H1 (cell line): Measurements from ENCODE around the gene SPATA33. TPM values are rescaled to one million over a fixed set of nuclear protein-coding genes. Genes with fewer than 3 reads are reported as not detected.

Source experiments
- CTCF ChIA-PET: fragments of 300-600 bp; sonication (Branson Sonifier 250); formaldehyde crosslinking; loops from one replicate; lab custom pipeline; 2021; ENCODE audit not compliant: partially characterized antibody; lab: Charles Lee
- POLR2A ChIA-PET: fragments of 300-600 bp; sonication (Branson Sonifier 250); formaldehyde crosslinking; loops from one replicate; lab custom pipeline; 2021; ENCODE audit warnings: inconsistent platforms; ENCODE audit not compliant: partially characterized antibody; lab: Charles Lee
- DNase-seq, 2 experiments: peaks; one replicate each; pipeline versions ENCODE4 v3.0.0 to v3.0.0-alpha.2; 2010 to 2022; ENCODE audit warnings: low spot score in 2 of 2, low read depth in 1 of 2, mixed read lengths in 1 of 2
- FAIRE-seq: peaks from 2 replicates; lab custom pipeline; 2011; peaks lifted over from hg19 to GRCh38; lab: Jason Lieb, UNC
- H2AFZ ChIP-seq: 2 replicates; pipeline ENCODE4 v1.8.1; 2012; ENCODE audit warnings: low read length, inconsistent platforms
- H2AK5ac ChIP-seq: 2 replicates; pipeline ENCODE4 v1.6.1; 2013; ENCODE audit warnings: low read depth, low read length
- H2BK120ac ChIP-seq: replicated peaks from 2 replicates; pipeline ENCODE3; 2013; ENCODE audit warnings: low read depth, low read length, inconsistent platforms
- H2BK12ac ChIP-seq: 2 replicates; pipeline ENCODE4 v1.6.1; 2013; ENCODE audit warnings: low read depth, low read length
- H2BK15ac ChIP-seq: 2 replicates; pipeline ENCODE4 v1.6.1; 2013; ENCODE audit warnings: low read length
- H2BK20ac ChIP-seq: 2 replicates; pipeline ENCODE4 v1.6.1; 2013; ENCODE audit warnings: low read length
- H2BK5ac ChIP-seq: 2 replicates; pipeline ENCODE4 v1.6.1; 2013; ENCODE audit warnings: low read depth, low read length
- H3K14ac ChIP-seq: 2 replicates; pipeline ENCODE4 v1.6.1; 2013; ENCODE audit warnings: inconsistent platforms; ENCODE audit not compliant: insufficient read length
- H3K18ac ChIP-seq: 2 replicates; pipeline ENCODE4 v1.6.1; 2013; ENCODE audit warnings: low read length; ENCODE audit errors: extremely low read depth
- H3K23ac ChIP-seq: 2 replicates; pipeline ENCODE4 v1.6.1; 2013; ENCODE audit warnings: inconsistent platforms; ENCODE audit not compliant: insufficient read length
- H3K23me2 ChIP-seq: 2 replicates; pipeline ENCODE4 v1.6.1; 2013; ENCODE audit warnings: low read depth, low read length
- H3K27ac ChIP-seq: 2 replicates; pipeline ENCODE4 v1.6.1; 2011; ENCODE audit warnings: low read depth, low read length, inconsistent platforms
- H3K27me3 ChIP-seq, 4 experiments: replicated peaks in 1 of 4; 1 replicate in 1 of 4; 2 replicates in 3 of 4; pipeline versions ENCODE4 v1.6.1 to v1.8.1; 2011 to 2013; ENCODE audit warnings: low read length in 3 of 4, mild to moderate bottlenecking in 3 of 4, inconsistent platforms in 2 of 4, mixed read lengths in 2 of 4, moderate library complexity in 1 of 4; ENCODE audit not compliant: control insufficient read depth in 3 of 4, insufficient read depth in 3 of 4; ENCODE audit errors: extremely low read depth in 1 of 4
- H3K36me3 ChIP-seq, 4 experiments: 2 replicates each; pipeline versions ENCODE4 v1.6.1 to v1.8.1; 2011 to 2013; ENCODE audit warnings: mild to moderate bottlenecking in 4 of 4, low read length in 3 of 4, moderate library complexity in 2 of 4, control low read depth in 1 of 4, inconsistent platforms in 1 of 4; ENCODE audit not compliant: insufficient read depth in 4 of 4, control insufficient read depth in 2 of 4
- H3K4ac ChIP-seq: replicated peaks from 2 replicates; pipeline ENCODE3; 2013; ENCODE audit warnings: low read length, low read depth, mixed read lengths, inconsistent platforms; ENCODE audit not compliant: insufficient read length
- H3K4me1 ChIP-seq, 4 experiments: replicated peaks in 1 of 4; 1 replicate in 1 of 4; 2 replicates in 3 of 4; pipeline versions ENCODE4 v1.6.1 to v1.8.1; 2011 to 2013; ENCODE audit warnings: low read length in 3 of 4, inconsistent platforms in 2 of 4, mixed read lengths in 1 of 4; ENCODE audit not compliant: insufficient read depth in 4 of 4, control insufficient read depth in 3 of 4
- H3K4me2 ChIP-seq, 2 experiments: 2 replicates each; pipeline versions ENCODE4 v1.6.1 to v1.8.1; 2011 to 2013; ENCODE audit warnings: low read depth in 2 of 2, low read length in 2 of 2, control low read depth in 1 of 2, inconsistent platforms in 1 of 2, mild to moderate bottlenecking in 1 of 2; ENCODE audit not compliant: insufficient read depth in 1 of 2
- H3K4me3 ChIP-seq, 4 experiments: fragments of 200-600, 300-600 bp in 1 of 4; sonication (generic), shearing (Covaris generic), sonication (Bioruptor Twin) in 1 of 4; 2 replicates each; pipeline versions ENCODE4 v1.5.1 to v1.8.1; 2011 to 2016; ENCODE audit warnings: low read length in 4 of 4, low read depth in 3 of 4, control low read depth in 2 of 4, inconsistent platforms in 2 of 4, mild to moderate bottlenecking in 2 of 4, mixed read lengths in 1 of 4, moderate library complexity in 1 of 4; ENCODE audit not compliant: insufficient read depth in 2 of 4; ENCODE audit errors: extremely low read depth in 1 of 4
- H3K56ac ChIP-seq: replicated peaks from 2 replicates; pipeline ENCODE3; 2013; ENCODE audit warnings: low read depth, mild to moderate bottlenecking, mixed read lengths, low read length, inconsistent platforms; ENCODE audit not compliant: insufficient read length
- H3K79me1 ChIP-seq: 2 replicates; pipeline ENCODE4 v1.6.1; 2013; ENCODE audit warnings: low read depth, low read length, control low read depth
- H3K79me2 ChIP-seq, 2 experiments: 2 replicates each; pipeline versions ENCODE4 v1.6.1 to v1.8.1; 2012 to 2013; ENCODE audit warnings: low read length in 2 of 2, mild to moderate bottlenecking in 2 of 2, inconsistent platforms in 1 of 2; ENCODE audit not compliant: insufficient read depth in 2 of 2, control insufficient read depth in 1 of 2
- H3K9ac ChIP-seq, 4 experiments: replicated peaks in 1 of 4; 1 replicate in 1 of 4; 2 replicates in 3 of 4; pipeline versions ENCODE4 v1.6.1 to v1.8.1; 2011 to 2013; ENCODE audit warnings: low read depth in 3 of 4, low read length in 3 of 4, control low read depth in 2 of 4, mild to moderate bottlenecking in 2 of 4, moderate library complexity in 2 of 4, inconsistent platforms in 1 of 4; ENCODE audit errors: extremely low read depth in 1 of 4
- H3K9me3 ChIP-seq, 2 experiments: 2 replicates each; pipeline versions ENCODE4 v1.6.1 to v1.8.1; 2012 to 2013; ENCODE audit warnings: mild to moderate bottlenecking in 2 of 2, moderate library complexity in 2 of 2, control low read depth in 1 of 2, inconsistent platforms in 1 of 2, low read depth in 1 of 2, low read length in 1 of 2, mixed read lengths in 1 of 2; ENCODE audit not compliant: insufficient read depth in 2 of 2
- H4K20me1 ChIP-seq, 2 experiments: replicated peaks in 1 of 2; 2 replicates each; pipeline versions ENCODE3 to v1.8.1; 2011 to 2013; ENCODE audit warnings: inconsistent platforms in 2 of 2, low read length in 2 of 2, mild to moderate bottlenecking in 1 of 2; ENCODE audit not compliant: insufficient read depth in 2 of 2, control insufficient read depth in 1 of 2
- H4K5ac ChIP-seq: 2 replicates; pipeline ENCODE4 v1.6.1; 2013; ENCODE audit warnings: low read length, low read depth, mixed read lengths, inconsistent platforms; ENCODE audit not compliant: insufficient read length
- H4K8ac ChIP-seq: 2 replicates; pipeline ENCODE4 v1.8.0; 2013; ENCODE audit warnings: mild to moderate bottlenecking, moderate library complexity, low read length, inconsistent platforms; ENCODE audit not compliant: insufficient read depth; ENCODE audit errors: extremely low read depth
- H4K91ac ChIP-seq: replicated peaks from 2 replicates; pipeline ENCODE3; 2013; ENCODE audit warnings: low read length, mixed read lengths, inconsistent platforms; ENCODE audit not compliant: insufficient read length
- BACH1 ChIP-seq: IDR thresholded peaks from 2 replicates; pipeline ENCODE4 v1.6.1; 2012; ENCODE audit warnings: low read length, improper control_type of control experiment
- EGR1 ChIP-seq: IDR thresholded peaks from 2 replicates; pipeline ENCODE4 v1.6.1; 2011; ENCODE audit warnings: low read depth, low read length, borderline replicate concordance
- GABPA ChIP-seq: IDR thresholded peaks from 2 replicates; pipeline ENCODE4 v1.6.1; 2011; ENCODE audit warnings: mild to moderate bottlenecking, low read length, moderate library complexity, borderline replicate concordance; ENCODE audit not compliant: insufficient read depth
- KDM1A ChIP-seq: fragments of 200-600, 300-600 bp; sonication (generic); IDR thresholded peaks from 2 replicates; pipeline ENCODE4 v1.7.1; 2016; ENCODE audit warnings: mild to moderate bottlenecking, low read length, borderline replicate concordance
- KDM4A ChIP-seq: IDR thresholded peaks from one replicate; pipeline ENCODE4 v1.7.1; 2012; ENCODE audit warnings: low read depth, mild to moderate bottlenecking, moderate library complexity, low read length, inconsistent platforms; ENCODE audit not compliant: severe bottlenecking
- KDM5A ChIP-seq: fragments of 200-600 bp; IDR thresholded peaks from 2 replicates; pipeline ENCODE4 v1.7.1; 2012; ENCODE audit warnings: mild to moderate bottlenecking, low read length, inconsistent platforms, mixed read lengths
- RNF2 ChIP-seq: fragments of 200-900, 300-1000 bp; sonication (generic); IDR thresholded peaks from 2 replicates; pipeline ENCODE4 v1.7.1; 2016; ENCODE audit warnings: borderline replicate concordance, low read depth, mild to moderate bottlenecking, antibody characterized with exemption, low read length; ENCODE audit not compliant: poor library complexity, severe bottlenecking; ENCODE audit errors: missing control alignments
- SIN3A ChIP-seq, 2 experiments: IDR thresholded peaks in 1 of 2; conservative IDR thresholded peaks in 1 of 2; 2 replicates each; pipeline ENCODE4 v1.6.1; 2011 to 2012; ENCODE audit warnings: low read length in 2 of 2, improper control_type of control experiment in 1 of 2, low read depth in 1 of 2, mild to moderate bottlenecking in 1 of 2
- SIX5 ChIP-seq: IDR thresholded peaks from 2 replicates; pipeline ENCODE4 v1.6.1; 2011; ENCODE audit warnings: mild to moderate bottlenecking, low read depth, low read length
- SRF ChIP-seq: IDR thresholded peaks from 2 replicates; pipeline ENCODE4 v1.6.1; 2011; ENCODE audit warnings: mild to moderate bottlenecking, low read depth, low read length, moderate library complexity
- SUZ12 ChIP-seq: fragments of 200-600 bp; sonication (generic); IDR thresholded peaks from 2 replicates; pipeline ENCODE4 v1.6.1; 2012; ENCODE audit warnings: mild to moderate bottlenecking, inconsistent platforms, low read length, moderate library complexity, mixed read lengths
- TCF12 ChIP-seq: IDR thresholded peaks from 2 replicates; pipeline ENCODE4 v1.6.1; 2011; ENCODE audit warnings: low read depth, mild to moderate bottlenecking, low read length
- YY1 ChIP-seq: IDR thresholded peaks from 2 replicates; pipeline ENCODE4 v1.6.1; 2011; ENCODE audit warnings: low read depth, mild to moderate bottlenecking, low read length
- WGBS, 2 experiments: shearing (Covaris generic) in 1 of 2; methylation state at CpG; one replicate each; pipeline versions ENCODE4 v1.1.6 to v1.1.7; 2013 to 2015; ENCODE audit warnings: low lambda C conversion rate in 2 of 2, mixed read lengths in 2 of 2, inconsistent platforms in 1 of 2, low coverage in 1 of 2, missing lambda C conversion rate in 1 of 2; ENCODE audit not compliant: insufficient replicate concordance in 2 of 2, insufficient coverage in 1 of 2, insufficient read length in 1 of 2; ENCODE audit errors: extremely low coverage in 1 of 2, missing lambda C conversion rate in 1 of 2; 5-methylcytosine and 5-hydroxymethylcytosine counted together
- polyA plus RNA-seq, 7 experiments: library from polyadenylated mRNA; depleted of rRNA in 3 of 7; stranded (reverse) in 5 of 7; unstranded in 2 of 7; fragments of >200 nt in 5 of 7; fragments of 200-250 nt in 2 of 7; gene quantifications; 1 replicate in 5 of 7; 2 replicates in 1 of 7; 4 replicates in 1 of 7; pipeline versions ENCODE4 v1.2.1 to v1.2.3, GENCODE V29; 2011 to 2013; ENCODE audit warnings: missing spikeins in 2 of 7, mixed read lengths in 2 of 7
- total RNA-seq: library from RNA; stranded (reverse); fragmentation: NEBNext Ultra II Directional; extraction: Animal tissue kit (Norgen Biotek cat#: 25700); gene quantifications from 2 replicates; pipeline ENCODE4 v1.2.1, GENCODE V29; 2021
- TF ChIP-seq, protein P1 (sequence below): IDR thresholded peaks from 2 replicates; pipeline ENCODE4 v1.6.1; 2012; ENCODE audit warnings: inconsistent platforms

The SPATA33 gene
- total and polyA plus RNA-seq, 2 of the 8 experiments (the other 6 are each of a cell fraction or from before 2014, with no cell fraction given), result 5.4 to 16.9 TPM

DNA sequence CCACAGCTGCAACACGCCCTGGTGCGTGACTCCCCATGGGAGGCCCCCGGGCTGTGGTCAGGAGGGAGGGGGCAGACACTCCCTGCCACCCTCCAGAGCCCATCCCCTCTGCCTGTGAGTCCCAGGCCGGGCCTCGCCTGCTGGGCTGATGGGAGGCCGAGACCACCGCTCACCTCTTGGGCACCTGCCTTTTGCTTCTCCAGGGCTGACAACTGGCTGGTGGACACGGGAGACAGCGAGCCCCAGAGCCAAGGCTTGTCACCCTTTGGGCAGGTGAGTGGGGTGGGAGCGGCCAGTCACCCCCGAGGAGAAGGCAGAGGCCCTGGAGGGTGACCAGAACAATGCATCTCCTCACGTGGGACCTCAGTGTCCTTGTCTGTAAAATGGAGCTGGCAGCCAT is 21.0 kb upstream of the SPATA33 start:
- Histone ChIP-seq H4K8ac (no peak overlapping the region), H2AFZ (no peak overlapping the region), H3K4me3 (no peak overlapping the region), H3K23me2 (peaks cover 1% of the 10 kb centered on the region; the same call in 1 of the 2 replicates), H3K36me3 (no peaks in the 10 kb centered on the region), H2BK120ac (no peak overlapping the region), H3K9me3 (no peaks in the 10 kb centered on the region), H4K5ac (no peak overlapping the region), H3K18ac (no peak overlapping the region), H4K20me1 (no peaks in the 10 kb centered on the region), H2BK15ac (no peak overlapping the region), H3K4ac (no peak overlapping the region), H2BK20ac (no peak overlapping the region), H3K4me2 (no peak overlapping the region), H3K27me3 (no peaks in the 10 kb centered on the region; a peak in 3 of 7 replicates), H3K27ac (no peak overlapping the region), H3K79me2 (no peaks in the 10 kb centered on the region), H3K23ac (no peak overlapping the region), H3K56ac (no peak overlapping the region), H2BK5ac (no peak overlapping the region; the same call in 1 of the 2 replicates), H3K9ac (no peak overlapping the region), H4K91ac (no peak overlapping the region), H3K4me1 (peaks cover 0 to 5% (median 0%) of the 10 kb centered on the region in 4 experiments; a peak in 1 of 7 replicates), H2BK12ac (no peak overlapping the region), H2AK5ac (no peak overlapping the region), H3K14ac (no peak overlapping the region), H3K79me1 (no peaks in the 10 kb centered on the region)
- 87% methylated on average over 11 of the region's 12 CpGs; no CpG with 5 or more reads in 1 of the 2 experiments for WGBS, 2 experiments
- POLR2A ChIA-PET, result interaction anchor here (0.6 kb wide), 1 partner anchor 28 kb away, joined by 3 read pairs; no protein-coding TSS in a partner anchor
- CTCF ChIA-PET, result interaction anchor here (0.9 to 2.4 kb wide), 5 partner anchors 10 to 34 kb away, joined by 3 to 10 read pairs (median 3); no protein-coding TSS in a partner anchor
- FAIRE-seq (no peak), DNase-seq (no peak)
- no peak for TF ChIP-seq KDM1A
- TF ChIP-seq SIX5, result no peak
- TF ChIP-seq SUZ12, result no peak
- TF ChIP-seq SRF, result no peak
- no peak for TF ChIP-seq KDM4A
- TF ChIP-seq RNF2, result no peak
- TF ChIP-seq EGR1, result no peak
- TF ChIP-seq BACH1, result no peak
- no peak for TF ChIP-seq GABPA
- no peak for TF ChIP-seq TCF12
- no peak for TF ChIP-seq YY1
- TF ChIP-seq KDM5A, result no peak
- TF ChIP-seq, protein P1, sequence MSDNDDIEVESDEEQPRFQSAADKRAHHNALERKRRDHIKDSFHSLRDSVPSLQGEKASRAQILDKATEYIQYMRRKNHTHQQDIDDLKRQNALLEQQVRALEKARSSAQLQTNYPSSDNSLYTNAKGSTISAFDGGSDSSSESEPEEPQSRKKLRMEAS, result no peak
- no peak for TF ChIP-seq SIN3A (conservative IDR thresholded peaks at IDR 0.05 in 1 of 2, IDR thresholded peaks at IDR 0.05 in 1 of 2; ENCODE audit: low read depth in 1 of 2, low read length in 2 of 2)
